Motor neuron (in vitro differentiated cells): Measurements from ENCODE around the gene BEND6. TPM values are rescaled to one million over a fixed set of nuclear protein-coding genes. Genes with fewer than 3 reads are reported as not detected.

Source experiments
- ATAC-seq, 8 experiments: fragments of 200-7000 bp; cut with Tn5 transposase; replicated peaks in 6 of 8; 2 replicates each; pipeline ENCODE4 v1.8.0; 2021; ENCODE audit warnings: mild to moderate bottlenecking in 8 of 8, moderate library complexity in 8 of 8
- H3K27ac ChIP-seq, 2 donors: fragments of 250-450 bp; sonication (Bioruptor Pico); 2 replicates each; pipeline ENCODE4 v1.9.0; 2021; ENCODE audit warnings: antibody characterized with exemption in 2 of 2, mild to moderate bottlenecking in 2 of 2, moderate library complexity in 1 of 2
- H3K4me1 ChIP-seq, 2 donors: fragments of 250-450 bp; sonication (Bioruptor Pico); replicated peaks in 1 of 2; 2 replicates each; pipeline ENCODE4 v1.6.1; 2021; ENCODE audit warnings: antibody characterized with exemption in 2 of 2, mild to moderate bottlenecking in 2 of 2, moderate library complexity in 1 of 2
- H3K4me3 ChIP-seq, 5 donors: fragments of 250-450 bp; sonication (Bioruptor Pico); 2 replicates each; pipeline ENCODE4 v1.9.0; 2021; ENCODE audit warnings: antibody characterized with exemption in 5 of 5, mild to moderate bottlenecking in 5 of 5, moderate library complexity in 4 of 5
- WGBS, 10 experiments: fragments of 450-650 bp; shearing (Covaris generic); methylation state at CpG; one replicate each; pipeline ENCODE4 v1.0.0; 2022; 5-methylcytosine and 5-hydroxymethylcytosine counted together
- in situ Hi-C, 9 experiments: fragments of 400-800 bp; cut with MboI; loops; one replicate each; pipeline ENCODE4 v1.15.0; 2021; ENCODE audit warnings: low sequenced_read_pairs in 9 of 9, low pct_unique_long_range_greater_than_20kb in 2 of 9; ENCODE audit not compliant: unreplicated experiment in 9 of 9
- total RNA-seq, 8 experiments: library from RNA; unstranded; fragments of 300-600 nt; gene quantifications; 2 replicates each; pipeline versions ENCODE4 v1.2.3 to v1.2.4, GENCODE V29; 2022

Gene BEND6
- total RNA-seq, 8 experiments from 2014 or later: 2.0 to 40.4 (median 10.1) TPM

DNA sequence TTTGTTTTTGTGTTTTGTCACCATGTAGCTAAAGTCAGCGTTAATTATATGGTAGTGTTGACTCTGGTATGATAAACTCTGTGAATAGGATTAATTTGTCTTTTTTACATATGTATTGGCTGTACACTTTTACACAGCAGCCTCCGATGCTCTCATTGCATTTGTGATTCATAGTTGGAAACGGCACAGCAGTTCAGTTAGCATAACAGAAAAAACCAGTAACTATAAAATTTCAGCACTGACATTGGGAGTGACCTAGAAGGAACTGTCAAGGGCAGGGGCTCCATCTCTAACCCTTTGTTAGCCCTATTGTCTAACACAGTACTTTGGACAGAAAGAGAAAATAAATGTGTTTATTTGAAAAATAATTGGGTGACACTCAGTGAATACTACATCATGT is 5.6 kb upstream of the BEND6 start:
- Histone ChIP-seq H3K4me3 (no peak overlapping the region), H3K27ac (no peak overlapping the region), H3K4me1 (peaks cover 5 to 12% of the 10 kb centered on the region in 2 donors)
- in situ Hi-C loops: no loop called here
- 0 to 90% (median 52%) methylated on average over 1 to 3 of the region's 3 CpGs for WGBS, 10 experiments
- peak in 5 of 8 experiments; percentile 30 to 73 (median 44) for ATAC-seq

DNA sequence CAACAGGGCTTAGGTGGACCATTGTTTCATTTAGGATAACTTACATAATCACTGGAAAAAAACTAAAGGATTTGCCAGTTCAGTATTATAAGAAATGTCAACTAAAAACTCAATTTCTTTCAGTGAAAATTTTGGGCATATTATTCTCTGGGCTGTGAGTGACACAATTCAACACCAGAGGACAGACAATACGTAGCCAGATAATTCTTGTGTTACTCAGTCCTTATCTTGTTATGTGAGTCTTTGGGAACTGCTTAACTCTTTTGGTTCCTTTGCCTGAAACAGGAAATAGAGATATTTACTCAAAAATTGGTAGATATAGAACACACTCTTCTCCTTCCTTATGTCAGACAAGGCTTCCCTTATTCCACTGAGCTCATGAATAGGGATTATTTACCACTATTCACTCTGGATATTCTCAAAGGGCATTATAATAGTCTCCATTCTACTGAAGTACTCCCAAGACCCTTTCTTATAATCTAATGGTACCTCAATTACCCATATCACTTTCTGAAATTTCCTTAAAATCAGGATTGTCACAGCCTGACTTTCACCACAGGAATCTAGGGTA is 4.9 kb upstream of the BEND6 start:
- H3K27ac ChIP-seq: no peak overlapping the region
- WGBS, 10 experiments: 50 to 100% (median 90%) methylated on average over 1 of the region's 1 CpG; no CpG with 5 or more reads in 4 of the 10 experiments
- H3K4me1 ChIP-seq: peaks cover 5 to 12% of the 10 kb centered on the region in 2 donors
- in situ Hi-C loops: no loop called here
- no peak overlapping the region for H3K4me3 ChIP-seq
- ATAC-seq: no peak

- in situ Hi-C loops: no loop called here
- no peak for ATAC-seq
- 52 to 100% (median 86%) methylated on average over 2 to 3 of the region's 3 CpGs; no CpG with 5 or more reads in 1 of the 10 experiments for WGBS, 10 experiments
- H3K4me3 ChIP-seq: no peak overlapping the region
- no peak overlapping the region for H3K27ac ChIP-seq
- H3K4me1 ChIP-seq: peaks cover 5 to 16% of the 10 kb centered on the region in 2 donors
Measured at GRCh38 chr6:56951049-56951831, 3.7 kb upstream of the BEND6 start.

- Histone ChIP-seq H3K27ac (peak overlapping the region in 1 of 2 donors; percentile 63), H3K4me1 (peaks cover 5 to 20% of the 10 kb centered on the region in 2 donors), H3K4me3 (peak overlapping the region; percentile 48 to 86 (median 59))
- ATAC-seq: no peak
- in situ Hi-C loops: no loop called here
- WGBS, 10 experiments: 0 to 10% (median 3%) methylated on average over 1 to 25 of the region's 42 CpGs; no CpG with 5 or more reads in 1 of the 10 experiments
Measured at GRCh38 chr6:56953597-56954402, 1.1 kb upstream of the BEND6 start.

- peak; percentile 66 to 85 (median 75) for ATAC-seq
- in situ Hi-C loops: no loop called here
- 0 to 8% (median 0%) methylated on average over 1 to 20 of the region's 57 CpGs; no CpG with 5 or more reads in 1 of the 10 experiments for WGBS, 10 experiments
- peaks cover 5 to 14% of the 10 kb centered on the region in 2 donors for H3K4me1 ChIP-seq
- peak overlapping the region; percentile 48 to 86 (median 59) for H3K4me3 ChIP-seq
- H3K27ac ChIP-seq: peak overlapping the region; percentile 63 to 75
Measured at GRCh38 chr6:56955171-56956155, 556 bp downstream of the BEND6 start.

GRCh38 chr6:56956491-56956890 is 1.6 kb downstream of the BEND6 start:
- in situ Hi-C loops: no loop called here
- Histone ChIP-seq H3K4me1 (peaks cover 5 to 14% of the 10 kb centered on the region in 2 donors), H3K27ac (no peak overlapping the region), H3K4me3 (peak overlapping the region in 3 of 5 donors; percentile 53 to 82 (median 59))
- 44 to 100% (median 85%) methylated on average over 2 to 4 of the region's 4 CpGs; no CpG with 5 or more reads in 2 of the 10 experiments for WGBS, 10 experiments
- no peak for ATAC-seq

GRCh38 chr6:56957856-56958255 is 2.9 kb downstream of the BEND6 start:
- Histone ChIP-seq H3K27ac (no peak overlapping the region), H3K4me1 (peaks cover 5 to 14% of the 10 kb centered on the region in 2 donors), H3K4me3 (no peak overlapping the region)
- no peak for ATAC-seq
- 85 to 100% (median 100%) methylated on average over 1 to 2 of the region's 2 CpGs; no CpG with 5 or more reads in 3 of the 10 experiments for WGBS, 10 experiments
- in situ Hi-C loops: no loop called here

- in situ Hi-C loops: no loop called here
- 0 to 97% (median 83%) methylated on average over 1 to 3 of the region's 3 CpGs; no CpG with 5 or more reads in 1 of the 10 experiments for WGBS, 10 experiments
- ATAC-seq: no peak
- Histone ChIP-seq H3K4me1 (peaks cover 3 to 11% of the 10 kb centered on the region in 2 donors), H3K27ac (no peak overlapping the region), H3K4me3 (no peak overlapping the region)
Measured at GRCh38 chr6:56958481-56958880, 3.6 kb downstream of the BEND6 start.

- in situ Hi-C loops: no loop called here
- H3K27ac ChIP-seq: no peak overlapping the region
- H3K4me1 ChIP-seq: peaks cover 0 to 8% of the 10 kb centered on the region in 2 donors
- no peak overlapping the region for H3K4me3 ChIP-seq
- ATAC-seq: no peak
Measured at GRCh38 chr6:56959094-56959493, 4.2 kb downstream of the BEND6 start.

DNA sequence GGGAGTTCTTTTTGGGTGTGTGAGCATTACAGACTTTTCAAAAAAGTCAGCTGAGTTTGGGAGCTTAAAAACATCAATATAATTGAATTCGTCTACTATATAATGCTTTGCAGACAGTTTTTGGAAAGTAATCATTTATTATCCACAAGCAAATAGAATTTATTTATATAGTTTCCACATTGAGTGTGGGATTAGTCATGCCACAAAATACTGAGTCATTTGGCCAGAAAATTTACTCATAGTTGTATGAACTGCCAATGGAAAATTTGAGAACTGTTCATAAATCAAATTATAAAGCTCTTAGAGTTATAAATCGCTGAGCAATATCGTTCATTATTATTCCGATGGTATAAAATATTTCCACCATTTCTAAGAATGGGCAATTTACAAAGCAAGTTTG is 5.0 kb downstream of the BEND6 start:
- Histone ChIP-seq H3K27ac (no peak overlapping the region), H3K4me1 (peaks cover 0 to 8% of the 10 kb centered on the region in 2 donors), H3K4me3 (no peak overlapping the region)
- in situ Hi-C loops: no loop called here
- 0 to 96% (median 71%) methylated on average over 1 to 4 of the region's 4 CpGs for WGBS, 10 experiments
- no peak for ATAC-seq

DNA sequence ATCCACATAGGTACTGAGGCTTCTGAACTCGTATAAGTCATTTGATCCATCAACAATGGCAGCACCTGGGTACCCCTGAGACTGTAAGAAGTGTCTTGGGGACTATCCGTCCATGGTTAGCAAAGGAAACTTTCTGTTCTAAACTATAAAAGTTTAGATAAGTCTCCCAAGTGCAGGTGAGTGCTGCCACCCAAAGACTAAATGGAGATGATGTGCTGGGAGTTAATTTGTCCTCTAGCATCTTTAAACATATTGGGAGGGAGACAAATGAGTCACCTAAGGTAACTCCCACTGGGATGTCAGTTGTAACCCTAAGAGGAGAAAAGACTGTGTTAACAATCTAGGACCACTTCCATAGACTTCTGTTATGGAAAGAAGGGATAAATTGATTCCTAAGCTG is 6.2 kb downstream of the BEND6 start:
- in situ Hi-C loops: no loop called here
- Histone ChIP-seq H3K27ac (no peak overlapping the region), H3K4me1 (peaks cover 0 to 5% of the 10 kb centered on the region in 2 donors), H3K4me3 (no peak overlapping the region)
- ATAC-seq: no peak
- WGBS, 10 experiments: 57 to 88% (median 75%) methylated on average over 1 to 2 of the region's 2 CpGs; no CpG with 5 or more reads in 3 of the 10 experiments

GRCh38 chr6:56962441-56962840 is 7.5 kb downstream of the BEND6 start:
- no peak for ATAC-seq
- no peak overlapping the region for H3K27ac ChIP-seq
- 90 to 100% (median 94%) methylated on average over 1 to 2 of the region's 2 CpGs; no CpG with 5 or more reads in 6 of the 10 experiments for WGBS, 10 experiments
- H3K4me3 ChIP-seq: no peak overlapping the region
- in situ Hi-C loops: no loop called here
- H3K4me1 ChIP-seq: no peaks in the 10 kb centered on the region
